T-helper 9 cell (primary cell): ENCODE results near the gene NME7.
A peak's percentile ranks its signal among the peaks of the same experiment; 100 is the strongest.

ENCODE experiments used
- DNase-seq: peaks from one replicate; pipeline ENCODE4 v3.0.0-alpha.2; 2020

The NME7 gene

DNA sequence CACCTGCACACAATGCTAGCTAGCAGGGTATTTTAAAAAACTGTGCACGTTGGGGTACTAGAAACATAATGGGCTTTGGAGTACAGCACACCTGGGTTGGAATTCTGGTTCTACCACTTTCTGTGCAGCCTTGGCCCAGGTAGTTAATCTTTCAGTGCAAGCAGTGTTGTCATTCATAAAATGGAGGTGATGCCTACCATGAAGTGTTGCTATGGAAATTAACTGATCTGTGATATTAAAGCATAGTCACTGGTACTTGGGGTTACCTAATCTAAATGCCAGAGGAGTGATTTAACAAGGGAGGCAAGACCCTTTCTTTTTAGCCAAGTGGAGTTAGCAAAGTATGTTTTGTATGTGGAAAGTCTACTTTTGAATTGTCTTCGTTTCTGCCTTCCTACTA is 243.1 kb downstream of the NME7 start:
- DNase-seq, result no peak

DNA sequence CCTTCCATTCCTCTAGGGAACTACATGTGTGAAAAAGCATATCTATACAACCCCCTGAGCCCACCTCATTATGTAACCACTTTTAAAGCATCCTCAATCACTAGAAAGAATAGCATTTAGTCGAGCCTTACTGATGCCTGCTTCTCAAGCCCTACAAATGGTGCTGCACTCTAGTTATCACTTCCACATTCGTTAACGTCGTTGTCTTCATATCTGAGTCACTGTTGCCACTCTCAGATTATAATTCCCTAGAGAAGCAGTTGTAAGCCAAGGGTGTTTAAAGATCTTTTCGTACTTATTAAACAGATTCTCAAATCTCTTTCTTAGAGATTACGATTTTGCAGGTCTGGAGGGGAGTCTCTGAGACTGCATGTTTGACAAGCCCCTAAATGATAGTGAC is 244.6 kb downstream of the NME7 start:
- DNase-seq, result no peak

DNA sequence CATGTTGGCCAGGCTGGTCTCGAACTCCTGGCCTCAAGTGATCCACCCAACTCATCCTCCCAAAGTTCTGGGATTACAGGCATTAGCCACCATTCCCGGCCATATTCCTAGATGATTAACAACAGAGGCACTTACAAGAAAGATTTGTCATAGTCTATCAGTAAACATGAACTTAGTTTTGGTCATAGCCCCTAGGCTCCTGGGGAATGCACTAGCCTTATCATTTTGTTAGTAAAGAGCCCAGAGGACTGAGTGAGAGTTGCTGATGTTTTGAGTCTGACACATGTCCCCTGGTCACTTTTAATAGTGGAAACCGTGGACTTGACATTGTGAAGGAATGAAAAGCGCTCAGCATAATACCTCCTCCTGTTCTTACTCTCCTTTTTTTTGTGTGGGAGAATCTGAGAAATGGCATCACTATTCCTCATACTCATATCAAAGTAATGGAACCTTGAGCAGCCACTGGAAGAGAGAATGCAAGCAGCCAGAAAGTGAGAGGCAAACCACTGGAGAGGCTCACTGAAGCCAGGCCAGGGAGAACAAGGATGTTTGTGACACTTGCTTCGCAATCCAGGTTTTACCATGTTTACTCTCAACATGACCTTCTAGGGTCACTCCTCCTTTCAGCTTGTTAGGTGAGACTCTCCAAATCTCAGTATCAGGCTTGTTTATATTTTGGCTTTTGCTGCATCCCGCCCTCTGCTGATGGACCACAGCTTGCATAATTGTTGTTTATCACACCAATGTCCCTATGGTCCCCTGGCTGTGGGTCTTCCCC is 246.3 kb downstream of the NME7 start:
- DNase-seq, result no peak

DNA sequence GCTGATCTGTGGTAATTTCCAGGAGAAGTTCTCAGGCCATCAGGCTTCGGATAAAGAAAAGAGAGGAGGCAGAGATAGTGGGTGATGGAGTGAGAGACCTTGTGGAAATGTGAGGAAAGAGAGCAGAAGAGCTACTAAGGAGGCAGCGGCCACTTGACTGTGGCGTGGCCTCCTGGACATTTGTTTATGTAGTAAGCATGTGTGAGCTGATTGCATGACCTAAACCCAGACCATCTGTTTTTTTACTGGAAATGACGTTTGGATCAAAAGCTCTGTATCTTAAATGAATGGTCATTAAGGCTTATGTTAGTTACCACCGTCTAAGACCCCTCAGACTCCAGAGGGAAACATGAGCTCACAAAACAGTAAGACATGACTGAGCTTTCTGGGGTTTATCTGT is 247.5 kb downstream of the NME7 start:
- DNase-seq, result no peak

DNA sequence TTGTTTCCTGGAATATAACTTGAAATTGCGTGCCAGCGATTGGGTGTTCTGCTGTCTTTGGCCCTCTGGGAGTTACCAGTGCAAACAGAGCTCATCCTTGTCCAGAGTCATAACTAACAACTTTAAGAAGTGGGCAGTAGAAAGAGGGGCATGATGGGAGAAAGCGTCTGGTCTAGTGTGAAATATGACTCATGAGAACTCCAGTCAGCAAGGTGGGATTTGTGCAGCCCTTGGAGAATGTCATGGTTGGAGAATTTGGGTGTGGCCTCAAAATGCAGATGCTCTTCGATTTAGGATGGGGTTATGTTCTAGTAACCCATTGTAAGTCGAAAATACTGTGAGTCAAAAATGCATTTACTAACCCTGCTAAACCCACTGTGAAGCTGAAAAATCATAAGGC is 248.2 kb downstream of the NME7 start:
- DNase-seq, result no peak

DNA sequence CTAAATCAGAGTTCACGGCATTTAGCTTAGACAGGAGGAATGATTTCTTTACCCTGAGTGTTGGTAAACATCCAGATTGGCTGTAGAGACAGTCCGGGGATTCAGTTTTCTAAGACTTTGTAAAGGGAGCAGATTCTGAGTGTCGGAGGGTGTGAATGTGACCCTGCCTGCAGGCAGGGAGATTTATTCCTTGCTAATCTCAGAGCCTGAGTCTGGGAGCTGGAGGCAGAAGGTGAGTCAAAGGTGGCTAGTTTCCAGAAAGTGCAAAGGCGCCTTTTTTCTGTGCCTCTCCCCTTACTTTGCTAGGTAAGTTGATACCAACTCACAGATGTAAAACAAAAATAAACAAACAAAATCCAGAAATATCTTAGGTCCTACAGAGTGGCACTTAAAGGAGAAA is 249.4 kb downstream of the NME7 start:
- DNase-seq, result no peak

DNA sequence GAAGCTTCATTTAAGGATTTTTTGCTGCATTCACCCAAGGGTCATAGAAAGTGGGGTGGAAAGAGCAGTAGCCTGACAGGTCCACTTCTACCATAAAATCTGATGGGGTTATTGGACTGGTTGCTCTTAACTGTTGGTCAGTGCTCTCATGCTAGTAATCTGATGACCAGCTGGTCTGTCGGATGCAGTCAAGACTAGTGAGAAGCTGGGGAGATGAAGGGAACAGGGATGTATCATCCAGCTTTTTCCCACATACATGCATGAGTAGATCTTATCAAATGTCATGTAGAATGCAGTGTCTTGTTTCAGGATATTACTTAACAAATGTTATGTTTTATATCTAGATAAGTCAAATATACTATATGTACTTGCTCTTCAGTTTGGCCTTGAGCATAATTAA is 250.0 kb downstream of the NME7 start:
- DNase-seq, result no peak

DNA sequence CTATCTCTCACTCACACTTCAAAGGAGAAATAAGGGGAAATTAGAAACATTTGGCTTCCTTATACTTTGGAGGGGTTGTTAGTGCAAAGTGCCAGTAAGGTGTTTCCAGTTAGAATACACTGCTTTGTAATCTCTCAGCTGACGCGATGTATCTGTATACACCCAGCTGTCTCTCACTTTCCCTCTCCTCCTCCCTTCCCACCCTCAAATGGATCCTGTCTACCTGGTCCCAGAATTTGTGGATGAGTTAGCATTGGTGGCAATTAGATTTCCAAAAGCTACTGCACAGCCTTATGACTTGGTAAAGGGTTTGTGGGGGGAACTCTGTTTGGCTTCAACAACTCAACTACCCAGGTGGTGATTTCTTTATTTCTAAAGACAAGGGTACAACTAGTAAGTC is 250.6 kb downstream of the NME7 start:
- DNase-seq, result no peak

DNA sequence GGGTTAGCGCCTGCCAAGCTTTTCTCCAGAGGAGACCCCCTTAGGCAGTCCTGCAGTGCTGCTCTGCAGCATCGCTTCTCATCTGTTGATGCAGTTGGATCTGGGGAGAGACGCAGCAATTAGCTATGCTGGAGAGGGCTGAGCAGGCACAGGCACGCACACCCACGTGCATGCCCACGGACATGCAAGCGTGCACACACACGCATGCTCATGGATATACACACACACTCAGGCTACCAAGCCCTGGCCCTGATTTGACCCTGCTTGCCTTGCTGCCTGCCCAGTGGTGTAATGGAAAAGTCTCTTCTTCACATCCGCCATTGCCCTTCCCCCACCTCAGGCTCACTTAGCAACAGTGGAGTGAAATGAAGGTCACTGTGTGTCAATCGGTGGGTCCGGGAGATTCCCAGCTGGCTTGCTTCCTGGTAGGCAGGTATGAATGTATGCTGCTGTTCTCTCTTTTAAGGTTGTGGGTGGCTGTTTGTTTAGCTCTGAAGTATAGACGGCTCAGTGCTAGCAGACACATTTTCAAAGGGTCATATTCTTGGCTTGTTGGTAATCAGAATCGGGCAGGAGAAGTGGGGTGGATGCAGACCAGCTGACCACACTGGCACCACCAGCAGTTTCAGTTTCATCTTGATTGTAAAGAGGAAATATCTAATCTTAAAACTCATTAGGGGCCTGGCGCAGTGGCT is 251.6 kb downstream of the NME7 start:
- no peak for DNase-seq

DNA sequence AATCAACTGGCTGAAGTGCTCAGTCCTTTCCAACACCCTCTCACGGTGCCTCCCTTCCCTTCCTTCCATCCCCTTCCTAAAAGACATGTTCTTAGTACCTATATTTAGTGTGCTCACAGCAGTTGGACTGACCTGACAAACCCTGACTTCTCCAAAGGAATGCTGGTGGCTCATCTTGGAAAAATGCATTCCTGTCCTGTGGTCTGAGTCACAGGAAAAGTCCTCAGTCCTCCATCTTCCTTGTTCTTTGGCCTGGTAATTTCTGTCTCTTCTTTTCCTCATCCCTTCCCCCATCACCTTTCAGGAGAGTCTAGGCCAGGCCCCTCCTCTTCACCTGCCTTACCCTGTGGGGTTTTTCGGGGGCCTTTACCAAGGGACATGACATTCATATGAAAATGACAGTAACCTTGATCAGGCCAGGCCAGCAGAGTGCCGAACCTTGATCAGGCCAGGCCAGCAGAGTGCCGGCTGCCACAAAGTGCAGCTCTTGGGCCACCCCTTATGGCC is 253.9 kb downstream of the NME7 start:
- DNase-seq, result no peak

DNA sequence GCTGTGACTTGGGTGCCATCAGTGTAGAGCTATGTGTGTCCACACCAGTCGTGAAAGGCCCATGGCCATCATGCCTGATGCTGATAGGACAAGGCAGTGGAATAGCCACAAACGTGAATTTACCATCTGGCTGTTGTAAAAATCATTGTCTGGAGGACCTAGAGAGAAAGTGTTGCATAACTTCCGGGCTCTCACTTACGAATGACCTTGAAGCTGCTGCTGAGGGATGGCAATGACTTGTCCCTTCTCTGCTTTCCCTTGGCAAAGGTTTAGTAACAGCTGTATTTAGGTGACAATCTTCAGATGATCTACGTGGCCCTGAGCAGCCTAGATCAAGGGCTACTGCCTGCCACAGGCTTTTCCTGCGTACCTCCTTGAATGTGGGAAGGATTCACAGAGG is 255.4 kb downstream of the NME7 start:
- DNase-seq, result no peak

DNA sequence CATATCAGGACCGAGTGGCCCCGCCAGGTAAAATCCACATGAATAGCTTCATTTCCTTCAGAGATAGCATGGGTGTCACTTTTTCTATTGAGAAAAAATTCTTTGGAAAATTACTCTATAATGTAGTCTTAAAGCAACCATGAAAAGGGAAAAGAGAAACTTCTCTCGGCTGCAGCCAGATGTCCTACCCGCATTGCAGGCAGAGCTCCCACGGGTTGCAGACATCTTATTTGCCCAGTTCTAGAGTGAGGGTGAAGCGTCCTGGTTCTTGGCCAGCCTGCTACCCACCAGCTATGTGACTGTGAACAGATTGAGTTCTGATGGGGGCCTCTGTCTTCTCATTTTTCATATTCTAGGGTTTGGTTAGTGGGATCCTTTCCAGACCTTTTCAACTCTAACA is 256.1 kb downstream of the NME7 start:
- DNase-seq, result no peak

DNA sequence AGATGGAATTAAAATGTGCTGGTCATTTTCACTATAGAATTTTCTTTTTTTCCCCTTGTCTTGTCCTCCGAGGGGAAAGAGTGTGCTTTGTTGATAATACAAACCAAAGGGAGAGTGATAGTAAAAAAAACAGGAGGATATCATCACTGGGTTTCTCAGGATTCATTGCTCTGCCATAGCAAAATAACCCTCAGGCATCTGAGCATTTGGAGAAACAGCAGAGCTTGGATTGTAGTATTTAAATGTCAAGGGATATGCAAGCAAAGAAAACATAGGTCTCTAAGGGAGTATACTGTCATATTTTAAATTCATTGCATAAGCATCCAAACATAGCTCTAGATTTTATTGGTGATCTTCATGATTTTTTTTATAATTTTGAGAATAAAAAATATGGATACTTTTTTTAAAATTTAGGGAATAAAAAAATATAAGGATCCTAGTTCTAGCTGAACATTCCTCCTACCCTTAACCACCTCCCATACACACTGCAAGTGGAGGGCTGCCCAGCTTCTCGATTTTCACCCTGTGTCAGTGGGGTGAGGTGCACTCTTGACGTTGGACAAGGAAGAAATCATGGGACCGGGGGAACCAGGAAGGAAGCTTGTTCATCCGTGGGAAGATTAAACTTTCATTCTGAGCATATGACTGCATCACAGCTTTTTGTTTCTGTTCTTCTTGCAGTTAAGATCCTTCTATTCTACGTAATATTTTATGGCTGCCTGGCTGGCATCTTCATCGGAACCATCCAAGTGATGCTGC is 256.7 kb downstream of the NME7 start:
- no peak for DNase-seq

DNA sequence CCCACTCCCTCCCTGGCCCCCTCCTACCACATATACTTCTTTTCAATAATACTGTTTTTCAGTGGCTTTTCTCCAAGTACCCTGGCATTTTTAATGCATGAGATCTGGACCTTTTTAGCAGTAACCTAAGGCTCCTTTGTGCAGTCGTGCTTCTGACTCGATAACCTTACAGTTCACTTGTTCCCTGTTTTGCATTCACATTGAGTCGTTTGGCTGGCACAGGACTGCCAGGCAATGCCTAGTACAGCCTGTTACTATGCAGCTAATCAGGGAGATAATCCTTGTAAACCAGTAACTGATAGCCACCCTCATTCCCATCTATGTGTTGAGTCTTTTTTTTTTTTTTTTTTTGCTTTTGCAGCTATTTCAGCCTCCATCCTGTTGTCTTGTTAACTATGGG is 257.4 kb downstream of the NME7 start:
- no peak for DNase-seq

DNA sequence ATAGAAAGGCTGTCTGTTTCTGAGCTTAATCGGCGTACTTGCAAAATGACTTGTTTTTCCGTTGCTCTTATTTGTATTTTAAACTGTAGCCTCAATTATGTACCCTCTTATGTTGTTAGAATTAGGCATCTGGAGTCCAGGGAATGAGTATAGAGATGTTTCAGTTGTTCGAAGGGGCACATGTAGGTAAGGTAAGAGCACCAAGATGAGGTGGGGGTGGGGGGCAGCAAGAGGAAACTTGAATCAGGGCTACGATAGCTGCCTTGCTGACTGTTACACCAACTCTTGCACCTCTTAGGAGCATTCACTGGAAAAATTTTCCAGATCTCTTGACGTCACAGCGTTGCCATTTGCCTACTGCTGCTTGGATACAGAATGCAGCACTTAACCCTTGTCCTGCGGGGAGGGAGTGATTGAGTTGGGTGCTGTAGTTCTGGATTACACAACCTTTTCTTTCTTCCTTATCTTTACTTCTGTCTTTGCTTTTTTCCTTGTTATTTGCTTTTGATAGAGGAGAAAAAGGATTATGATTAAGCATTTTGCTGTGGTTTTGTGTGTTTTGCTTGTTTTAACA is 257.9 kb downstream of the NME7 start:
- no peak for DNase-seq

DNA sequence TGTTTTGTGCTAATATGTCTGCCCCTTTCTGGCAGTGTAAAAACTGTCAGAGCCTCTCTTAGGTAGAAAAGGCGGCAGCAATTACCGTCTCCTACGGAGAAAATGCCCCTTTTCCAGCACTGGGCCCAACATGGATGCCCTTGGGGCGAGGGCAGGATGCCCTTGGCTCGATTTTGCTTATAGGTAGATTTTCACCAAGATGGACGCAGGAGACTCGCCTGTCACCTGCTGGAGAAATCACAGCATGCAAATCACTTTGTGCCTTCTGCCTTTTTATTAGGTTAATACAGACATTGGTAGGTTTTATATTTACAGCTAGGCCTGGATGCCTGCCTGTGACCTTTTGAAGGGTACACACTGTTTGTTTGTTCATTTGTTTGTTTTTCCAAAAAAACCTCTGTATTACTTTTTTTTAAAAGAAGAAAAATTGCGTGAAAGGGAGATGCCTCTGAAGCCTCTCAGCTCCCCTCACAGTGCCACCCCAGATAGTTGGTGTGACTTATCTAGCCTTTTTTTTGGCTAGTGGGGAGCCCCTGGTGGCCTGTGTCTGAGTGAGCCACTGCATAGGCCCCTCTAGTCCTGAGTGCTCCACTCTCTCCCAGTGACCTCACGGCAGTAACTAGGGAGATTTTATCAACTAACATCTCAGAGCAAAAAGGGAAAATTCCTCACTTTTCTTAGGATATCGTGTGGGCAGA is 258.6 kb downstream of the NME7 start:
- no peak for DNase-seq

DNA sequence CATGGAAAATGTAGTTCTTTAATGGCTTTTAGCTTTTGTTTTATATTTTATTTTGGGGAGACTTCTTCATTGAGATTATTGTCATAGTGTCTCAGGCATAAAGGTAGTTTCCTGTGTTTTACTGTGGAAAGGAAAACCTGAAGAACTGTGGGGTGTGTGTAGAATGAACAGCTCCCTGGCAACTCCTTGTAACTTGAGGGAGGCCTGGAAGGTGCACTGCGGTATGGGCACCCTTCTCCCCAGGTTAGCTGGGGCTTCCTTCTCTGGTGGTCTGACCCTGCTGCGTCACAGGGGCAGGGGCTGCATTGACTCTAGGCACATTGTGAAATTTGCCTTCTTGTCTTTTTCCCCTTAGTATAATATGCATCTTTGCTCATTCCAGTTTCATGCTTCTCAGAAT is 259.4 kb downstream of the NME7 start:
- no peak for DNase-seq

DNA sequence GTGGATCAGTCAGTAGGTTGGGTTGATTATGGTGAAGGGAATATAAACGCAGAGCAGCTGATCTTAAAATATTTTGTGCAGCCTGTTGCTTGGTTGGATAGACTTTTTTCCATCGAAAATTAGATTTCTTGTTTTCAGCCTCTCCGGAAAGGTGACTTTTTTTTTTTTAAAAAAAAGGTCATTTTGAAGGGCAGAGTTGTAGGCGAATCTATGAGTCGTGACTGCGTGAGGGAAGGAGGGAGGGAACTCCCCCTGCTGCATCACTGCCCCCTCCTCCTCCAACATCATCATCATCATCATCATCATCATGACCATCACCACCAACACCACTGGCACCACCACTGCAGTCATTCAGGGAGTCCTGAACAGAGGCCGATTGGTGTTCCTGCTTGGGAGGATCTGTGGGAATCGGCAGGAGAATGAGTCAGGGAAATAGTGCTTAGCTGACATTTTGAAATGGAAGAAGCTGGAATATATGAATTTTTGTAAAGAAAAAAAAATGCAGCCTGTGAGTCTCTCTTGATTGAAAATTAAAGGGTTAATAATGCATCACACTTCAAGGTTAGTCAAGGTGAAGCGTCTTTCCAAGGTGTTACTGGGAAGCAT is 259.9 kb downstream of the NME7 start:
- DNase-seq, result no peak

DNA sequence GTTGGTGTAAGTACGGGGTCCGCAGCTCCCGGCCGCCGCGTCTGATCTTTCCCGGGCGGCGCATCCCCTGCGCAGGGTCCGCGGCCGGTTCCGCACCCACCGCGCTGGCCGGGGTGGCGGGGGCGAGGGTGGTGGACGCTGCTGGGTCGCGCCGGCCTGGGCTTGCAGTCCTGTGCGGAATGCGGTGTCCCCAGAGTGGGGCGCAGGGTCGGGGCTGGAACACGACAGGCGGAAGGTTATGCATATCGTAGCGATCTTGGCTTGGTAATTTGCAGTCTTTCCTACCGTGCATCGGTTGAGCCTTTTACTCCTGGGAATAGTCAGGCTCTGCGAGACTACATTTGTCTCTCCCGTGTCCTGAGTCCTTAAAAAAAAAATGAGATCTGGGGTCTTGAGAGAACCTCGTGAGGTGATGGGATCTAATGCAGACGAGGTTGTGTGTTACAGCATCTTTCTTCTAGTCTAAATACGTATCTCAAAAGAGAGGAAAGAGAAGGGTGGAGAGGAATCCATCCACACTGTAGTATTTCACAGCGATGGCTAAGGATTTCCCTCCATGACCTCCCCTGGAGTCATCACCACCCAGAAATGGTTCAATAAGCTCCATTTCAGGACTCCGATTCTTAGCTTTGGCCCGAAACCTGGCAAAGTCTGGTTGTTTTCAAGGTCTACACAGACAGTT is 260.5 kb downstream of the NME7 start:
- DNase-seq, result no peak

DNA sequence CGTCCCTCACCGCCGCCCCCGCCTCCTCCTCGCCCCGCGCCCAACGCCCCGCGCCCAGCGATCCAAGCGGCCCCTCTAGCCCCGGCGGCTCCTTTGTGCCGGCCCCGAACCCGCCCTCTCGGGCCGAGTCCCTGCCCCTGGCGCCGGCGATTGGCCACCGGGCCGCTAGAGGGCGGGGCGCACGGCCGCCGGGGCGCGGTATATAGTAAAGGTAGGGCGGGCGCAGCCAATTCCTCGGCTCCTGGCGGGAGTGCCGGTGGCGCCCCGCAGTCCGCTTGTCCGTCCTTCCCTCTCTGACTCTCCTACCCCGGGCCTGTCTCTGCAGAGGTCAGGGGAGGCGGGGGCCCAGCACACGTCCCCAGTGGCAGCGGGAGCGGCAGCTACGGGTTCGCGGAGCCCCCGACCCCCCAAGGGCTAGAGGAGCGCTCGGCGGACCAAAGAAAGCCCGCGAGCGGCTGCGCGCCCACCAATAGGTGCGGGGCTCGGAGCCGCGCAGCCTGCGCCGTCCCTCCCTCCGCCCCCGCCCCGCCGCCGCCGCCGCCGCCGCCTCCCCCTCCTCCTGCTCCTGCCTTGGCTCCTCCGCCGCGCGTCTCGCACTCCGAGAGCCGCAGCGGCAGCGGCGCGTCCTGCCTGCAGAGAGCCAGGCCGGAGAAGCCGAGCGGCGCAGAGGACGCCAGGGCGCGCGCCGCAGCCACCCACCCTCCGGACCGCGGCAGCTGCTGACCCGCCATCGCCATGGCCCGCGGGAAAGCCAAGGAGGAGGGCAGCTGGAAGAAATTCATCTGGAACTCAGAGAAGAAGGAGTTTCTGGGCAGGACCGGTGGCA is 261.3 kb downstream of the NME7 start, which contains the start of gene ATP1B1:
Gene ATP1B1, plus strand, starts transcription at position 596 of the 826 bp plus-strand sequence. Its CDS starts 140 bp downstream, at position 736.
- peak; percentile 76 for DNase-seq
